Endothelial cell of umbilical vein (primary cell): ENCODE measurements around the gene GPR37L1. TPM values are rescaled to one million over a fixed set of nuclear protein-coding genes. Genes with fewer than 3 reads are reported as not detected.

ENCODE experiments used
- BruUV-seq: library from RNA; stranded (reverse); fragments of 400-500 nt; replicated peaks from 2 replicates; lab custom pipeline; 2021; lab: Mats Ljungman, UMichigan
- CTCF ChIA-PET: fragments of 300-600, 350-600 bp; sonication (Branson Sonifier 250); formaldehyde crosslinking; loops from one replicate; lab custom pipeline; 2021; ENCODE audit warnings: antibody characterized with exemption, inconsistent platforms; lab: Charles Lee
- POLR2A ChIA-PET: fragments of 300-600, 350-600 bp; sonication (Branson Sonifier 250); formaldehyde crosslinking; loops from one replicate; lab custom pipeline; 2021; ENCODE audit warnings: antibody characterized with exemption, inconsistent platforms; lab: Charles Lee
- DNase-seq: peaks from one replicate; pipeline ENCODE4 v3.0.0-alpha.2; 2011; ENCODE audit warnings: low read depth, low spot score
- FAIRE-seq: peaks from 2 replicates; lab custom pipeline; 2011; peaks lifted over from hg19 to GRCh38; lab: Jason Lieb, UNC
- H2AFZ ChIP-seq: 2 replicates; pipeline ENCODE4 v1.6.0; 2012; ENCODE audit warnings: low read depth, low read length, control low read depth, inconsistent platforms
- H3K27ac ChIP-seq: 2 replicates; pipeline ENCODE4 v1.5.1; 2011; ENCODE audit warnings: low read depth, mild to moderate bottlenecking, control low read depth, low read length, moderate library complexity; ENCODE audit not compliant: insufficient read depth
- H3K27me3 ChIP-seq, 2 experiments: 2 replicates each; pipeline versions ENCODE4 v1.6.0 to v1.6.1; 2011; ENCODE audit warnings: low read length in 2 of 2, mixed read lengths in 1 of 2; ENCODE audit not compliant: control insufficient read depth in 2 of 2, insufficient read depth in 2 of 2
- H3K36me3 ChIP-seq, 2 experiments: 2 replicates in 1 of 2; 3 replicates in 1 of 2; pipeline ENCODE4 v1.5.1; 2011; ENCODE audit warnings: low read length in 2 of 2, mild to moderate bottlenecking in 1 of 2, moderate library complexity in 1 of 2; ENCODE audit not compliant: control insufficient read depth in 2 of 2, insufficient read depth in 2 of 2; ENCODE audit errors: extremely low read depth in 1 of 2
- H3K4me1 ChIP-seq: 3 replicates; pipeline ENCODE4 v1.5.1; 2011; ENCODE audit warnings: mild to moderate bottlenecking, low read length; ENCODE audit not compliant: control insufficient read depth, insufficient read depth; ENCODE audit errors: extremely low read depth
- H3K4me2 ChIP-seq: 2 replicates; pipeline ENCODE4 v1.6.1; 2011; ENCODE audit warnings: low read length, control low read depth, mixed read lengths; ENCODE audit not compliant: insufficient read depth
- H3K4me3 ChIP-seq, 3 experiments: fragments of 200-600 bp in 1 of 3; sonication (generic), shearing (Covaris generic) in 1 of 3; replicated peaks in 1 of 3; 2 replicates each; pipeline ENCODE4 v1.5.1; 2011 to 2016; ENCODE audit warnings: control low read depth in 3 of 3, low read length in 3 of 3, mild to moderate bottlenecking in 2 of 3, inconsistent platforms in 1 of 3, low read depth in 1 of 3, moderate library complexity in 1 of 3; ENCODE audit not compliant: insufficient read depth in 1 of 3
- H3K79me2 ChIP-seq: 2 replicates; pipeline ENCODE4 v1.6.0; 2012; ENCODE audit warnings: low read length, inconsistent platforms; ENCODE audit not compliant: control insufficient read depth, insufficient read depth
- H3K9ac ChIP-seq: replicated peaks from 2 replicates; pipeline ENCODE3; 2011; ENCODE audit warnings: low read length, control low read depth; ENCODE audit not compliant: insufficient read depth; ENCODE audit errors: extremely low read depth
- H3K9me1 ChIP-seq: replicated peaks from 3 replicates; pipeline ENCODE4 v1.6.0; 2011; ENCODE audit warnings: mild to moderate bottlenecking, low read length; ENCODE audit not compliant: control insufficient read depth, insufficient read depth; ENCODE audit errors: extremely low read depth
- H3K9me3 ChIP-seq: replicated peaks from 2 replicates; pipeline ENCODE4 v1.5.1; 2012; ENCODE audit warnings: low read length, inconsistent platforms; ENCODE audit not compliant: control insufficient read depth, insufficient read depth
- H4K20me1 ChIP-seq: replicated peaks from 2 replicates; pipeline ENCODE3; 2011; ENCODE audit warnings: mild to moderate bottlenecking, low read length; ENCODE audit not compliant: control insufficient read depth, insufficient read depth; ENCODE audit errors: extremely low read depth
- CTCF ChIP-seq, 2 donors: IDR thresholded peaks; 1 replicate in 1 of 2; 2 replicates in 1 of 2; pipeline ENCODE4 v1.5.1; 2011; ENCODE audit warnings: low read length in 2 of 2, mild to moderate bottlenecking in 2 of 2, moderate library complexity in 2 of 2, control low read depth in 1 of 2, inconsistent platforms in 1 of 2, low read depth in 1 of 2; ENCODE audit not compliant: insufficient read depth in 1 of 2; ENCODE audit errors: extremely low read depth in 1 of 2
- EZH2 ChIP-seq: IDR thresholded peaks from 2 replicates; pipeline ENCODE4 v1.6.1; 2012; ENCODE audit warnings: borderline replicate concordance, low read depth, mild to moderate bottlenecking, moderate library complexity, low read length, inconsistent platforms; ENCODE audit not compliant: severe bottlenecking
- GATA2 ChIP-seq: IDR thresholded peaks from 2 replicates; pipeline ENCODE4 v1.7.0; 2011; ENCODE audit warnings: low read depth, mild to moderate bottlenecking, moderate library complexity, mixed read lengths, low read length; ENCODE audit not compliant: insufficient read length, insufficient read depth
- MAX ChIP-seq: IDR thresholded peaks from 2 replicates; pipeline ENCODE4 v1.6.1; 2011; ENCODE audit not compliant: insufficient read depth, insufficient read length
- dilution Hi-C: fragments of 300-500 bp; cut with MboI; formaldehyde crosslinking; loops from one replicate; pipeline ENCODE4 v1.15.0; 2019; ENCODE audit warnings: low sequenced_read_pairs; ENCODE audit not compliant: extremely low pct_ligation_motif_present
- intact Hi-C: fragments of 100-400 bp; cut with micrococcal nuclease; formaldehyde crosslinking; loops from one replicate; pipeline ENCODE4 v1.10.0; 2022
- polyA plus RNA-seq, 4 experiments: library from polyadenylated mRNA; depleted of rRNA in 3 of 4; stranded (reverse) in 3 of 4; unstranded in 1 of 4; fragments of >200 nt; gene quantifications; 2 replicates each; pipeline versions ENCODE4 v1.2.1 to v1.2.3, GENCODE V29; 2011 to 2012; ENCODE audit warnings: missing spikeins in 1 of 4
- total RNA-seq: library from RNA; stranded (reverse); gene quantifications from 2 replicates; pipeline ENCODE4 v1.2.3, GENCODE V29; 2021

Gene GPR37L1
- total and polyA plus RNA-seq, 2 donors (not counting 3 experiments of a cell fraction or from before 2014, with no cell fraction given) = not detected

- Histone ChIP-seq H3K27me3 (no peaks in the 10 kb centered on the region), H3K9ac (no peak overlapping the region), H3K9me1 (no peaks in the 10 kb centered on the region), H3K4me3 (no peak overlapping the region), H2AFZ (peak overlapping the region; percentile 42), H3K27ac (no peak overlapping the region), H4K20me1 (no peaks in the 10 kb centered on the region), H3K36me3 (no peaks in the 10 kb centered on the region), H3K4me1 (peaks cover 15% of the 10 kb centered on the region), H3K79me2 (no peaks in the 10 kb centered on the region), H3K4me2 (peak overlapping the region; percentile 3), H3K9me3 (no peaks in the 10 kb centered on the region)
- no TSS peak for BruUV-seq
- dilution Hi-C loops = no loop called here
- intact Hi-C loops = no loop called here
- DNase-seq = peak; percentile 59
- POLR2A ChIA-PET = no interaction called here
- CTCF ChIA-PET = interaction anchor here (0.8 to 2.5 kb wide), 17 partner anchors 8 to 564 kb away, joined by 3 to 24 read pairs (median 4); partner anchors contain the start of gene ARL8A
- peak; percentile 41 to 54 for TF ChIP-seq CTCF (IDR thresholded peaks at IDR 0.05; ENCODE audit: extremely low read depth in 1 of 2, insufficient read depth in 1 of 2, low read depth in 1 of 2, low read length in 2 of 2)
- no peak for TF ChIP-seq MAX
- no peak for FAIRE-seq
Observed at GRCh38 chr1:202154766-202155477, 32.2 kb downstream of the GPR37L1 start.

GRCh38 chr1:202155478-202156021, 32.8 kb downstream of the GPR37L1 start:
- ChIA-PET CTCF (interaction anchor here (1.0 to 2.5 kb wide), 15 partner anchors 7 to 564 kb away, joined by 3 to 24 read pairs (median 4); partner anchors contain the start of gene ARL8A), POLR2A (no interaction called here)
- Histone ChIP-seq H3K4me1 (peaks cover 18% of the 10 kb centered on the region), H3K4me2 (no peak overlapping the region), H3K36me3 (no peaks in the 10 kb centered on the region), H3K79me2 (no peaks in the 10 kb centered on the region), H3K27me3 (no peaks in the 10 kb centered on the region), H3K9ac (no peak overlapping the region), H3K9me1 (no peaks in the 10 kb centered on the region), H4K20me1 (no peaks in the 10 kb centered on the region), H3K27ac (no peak overlapping the region), H2AFZ (no peak overlapping the region), H3K4me3 (no peak overlapping the region), H3K9me3 (no peaks in the 10 kb centered on the region)
- dilution Hi-C loops (no loop called here), intact Hi-C loops (no loop called here)
- BruUV-seq = no TSS peak
- TF ChIP-seq CTCF (IDR thresholded peaks at IDR 0.05; ENCODE audit: extremely low read depth in 1 of 2, insufficient read depth in 1 of 2, low read depth in 1 of 2, low read length in 2 of 2) (no peak), EZH2 (no peak), GATA2 (peak; percentile 76), MAX (no peak)
- peak; percentile 82 for FAIRE-seq
- peak; percentile 39 for DNase-seq
